ENCODE results near the gene CACNG1. TPM values are rescaled to one million over a fixed set of nuclear protein-coding genes. Genes with fewer than 3 reads are reported as not detected.

The CACNG1 gene
- total and polyA plus RNA-seq, 2 donors (not counting 1 experiment from before 2014, with no cell fraction given): not detected

DNA sequence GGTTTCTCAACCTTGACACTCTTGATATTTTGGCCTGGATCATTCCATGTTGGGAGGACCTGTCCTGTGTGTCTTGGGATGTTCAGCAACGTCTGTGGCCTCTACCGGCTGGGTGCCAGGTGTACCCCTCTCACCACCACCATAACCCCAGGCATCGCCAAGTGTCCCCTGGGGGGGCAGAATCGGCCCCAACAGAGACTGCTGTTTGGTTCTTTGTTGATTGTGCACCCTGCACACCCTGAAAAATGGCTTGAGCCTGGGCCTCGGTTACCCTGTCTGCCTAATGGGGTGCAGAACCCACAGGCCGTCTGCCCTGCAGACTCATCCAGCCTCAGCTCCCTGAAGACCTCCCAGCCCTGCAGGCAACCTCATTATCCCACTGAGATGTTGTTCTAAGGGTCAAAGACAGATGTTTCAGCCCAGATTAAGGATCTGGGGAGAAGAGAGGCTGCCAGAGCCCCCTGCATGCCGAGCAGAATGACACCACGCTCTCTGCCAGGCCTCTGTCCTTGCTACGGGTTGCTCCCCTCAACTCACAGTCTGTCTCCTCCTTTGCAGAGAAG is 9.2 kb downstream of the CACNG1 start:
- H3K9me3 ChIP-seq (ENCODE audit: control insufficient read depth, insufficient read depth, low read depth, low read length): no peaks in the 10 kb centered on the region
- no peaks in the 10 kb centered on the region for H4K20me1 ChIP-seq (ENCODE audit: control insufficient read depth, extremely low read depth, insufficient read depth, low read length)
- TF ChIP-seq, protein P1, sequence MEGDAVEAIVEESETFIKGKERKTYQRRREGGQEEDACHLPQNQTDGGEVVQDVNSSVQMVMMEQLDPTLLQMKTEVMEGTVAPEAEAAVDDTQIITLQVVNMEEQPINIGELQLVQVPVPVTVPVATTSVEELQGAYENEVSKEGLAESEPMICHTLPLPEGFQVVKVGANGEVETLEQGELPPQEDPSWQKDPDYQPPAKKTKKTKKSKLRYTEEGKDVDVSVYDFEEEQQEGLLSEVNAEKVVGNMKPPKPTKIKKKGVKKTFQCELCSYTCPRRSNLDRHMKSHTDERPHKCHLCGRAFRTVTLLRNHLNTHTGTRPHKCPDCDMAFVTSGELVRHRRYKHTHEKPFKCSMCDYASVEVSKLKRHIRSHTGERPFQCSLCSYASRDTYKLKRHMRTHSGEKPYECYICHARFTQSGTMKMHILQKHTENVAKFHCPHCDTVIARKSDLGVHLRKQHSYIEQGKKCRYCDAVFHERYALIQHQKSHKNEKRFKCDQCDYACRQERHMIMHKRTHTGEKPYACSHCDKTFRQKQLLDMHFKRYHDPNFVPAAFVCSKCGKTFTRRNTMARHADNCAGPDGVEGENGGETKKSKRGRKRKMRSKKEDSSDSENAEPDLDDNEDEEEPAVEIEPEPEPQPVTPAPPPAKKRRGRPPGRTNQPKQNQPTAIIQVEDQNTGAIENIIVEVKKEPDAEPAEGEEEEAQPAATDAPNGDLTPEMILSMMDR (conservative IDR thresholded peaks at IDR 0.05 in 1 of 2, IDR thresholded peaks at IDR 0.05 in 1 of 2; ENCODE audit: low read depth in 1 of 2, low read length in 2 of 2): no peak
- TF ChIP-seq EZH2 (IDR thresholded peaks at IDR 0.05; ENCODE audit: low read length, missing control alignments): no peak
- no peak overlapping the region for H3K4me3 ChIP-seq (replicated peaks in 1 of 4; ENCODE audit: control extremely low read depth in 1 of 4, insufficient read depth in 1 of 4, low read depth in 3 of 4, low read length in 4 of 4)
- H3K27me3 ChIP-seq (ENCODE audit: control insufficient read depth, insufficient read depth, low read length): no peaks in the 10 kb centered on the region
- H3K36me3 ChIP-seq (ENCODE audit: control insufficient read depth, insufficient read depth, low read length): no peaks in the 10 kb centered on the region
- DNase-seq (ENCODE audit: low read depth in 2 of 2): no peak
- no peaks in the 10 kb centered on the region for H3K4me1 ChIP-seq (ENCODE audit: control insufficient read depth, extremely low read depth, insufficient read depth, low read length)
- no peak overlapping the region for H2AFZ ChIP-seq (ENCODE audit: low read length)
- no peak overlapping the region for H3K4me2 ChIP-seq (ENCODE audit: extremely low read depth, insufficient read depth, low read length)
- no peaks in the 10 kb centered on the region for H3K79me2 ChIP-seq (ENCODE audit: control insufficient read depth, insufficient read depth, low read length)
- H3K9ac ChIP-seq (ENCODE audit: insufficient read depth, low read length): no peak overlapping the region
- H3K27ac ChIP-seq (ENCODE audit: insufficient read depth, low read length): no peak overlapping the region

DNA sequence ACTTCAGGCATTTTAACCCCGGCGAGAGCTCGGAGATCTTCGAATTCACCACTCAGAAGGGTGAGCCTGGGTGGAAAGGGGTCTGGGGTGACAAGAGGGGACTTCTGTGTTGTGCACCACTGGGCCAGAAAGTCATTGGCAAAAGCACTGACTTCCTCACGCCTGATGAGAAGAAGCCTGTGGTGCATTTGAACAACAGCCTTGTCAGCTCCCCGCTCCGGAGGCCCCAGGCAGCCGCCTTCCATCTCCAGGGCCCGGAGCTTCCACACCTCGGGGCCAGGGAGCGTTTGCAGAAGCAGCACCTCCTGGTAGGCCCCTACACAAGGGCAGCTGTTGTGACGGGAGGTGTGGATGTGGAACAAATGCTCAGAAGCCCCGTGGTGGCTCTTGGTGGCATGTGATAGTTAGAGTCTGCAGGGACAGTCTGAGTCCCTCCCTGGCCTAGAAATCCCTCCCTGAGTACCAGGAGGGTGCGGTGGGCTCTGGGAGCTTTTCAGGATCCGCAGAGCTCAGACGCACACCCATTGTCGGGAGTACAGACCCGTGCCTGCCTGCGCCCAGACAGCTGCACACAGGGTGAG is 9.7 kb downstream of the CACNG1 start:
- no peaks in the 10 kb centered on the region for H3K9me3 ChIP-seq (ENCODE audit: control insufficient read depth, insufficient read depth, low read depth, low read length)
- TF ChIP-seq, protein P1 (conservative IDR thresholded peaks at IDR 0.05 in 1 of 2, IDR thresholded peaks at IDR 0.05 in 1 of 2; ENCODE audit: low read depth in 1 of 2, low read length in 2 of 2): no peak
- no peak for TF ChIP-seq EZH2 (IDR thresholded peaks at IDR 0.05; ENCODE audit: low read length, missing control alignments)
- H3K9ac ChIP-seq (ENCODE audit: insufficient read depth, low read length): no peak overlapping the region
- H4K20me1 ChIP-seq (ENCODE audit: control insufficient read depth, extremely low read depth, insufficient read depth, low read length): no peaks in the 10 kb centered on the region
- H3K4me2 ChIP-seq (ENCODE audit: extremely low read depth, insufficient read depth, low read length): no peak overlapping the region
- DNase-seq (ENCODE audit: low read depth in 2 of 2): no peak
- no peak overlapping the region for H2AFZ ChIP-seq (ENCODE audit: low read length)
- H3K27me3 ChIP-seq (ENCODE audit: control insufficient read depth, insufficient read depth, low read length): no peaks in the 10 kb centered on the region
- H3K4me3 ChIP-seq (replicated peaks in 1 of 4; ENCODE audit: control extremely low read depth in 1 of 4, insufficient read depth in 1 of 4, low read depth in 3 of 4, low read length in 4 of 4): no peak overlapping the region
- H3K36me3 ChIP-seq (ENCODE audit: control insufficient read depth, insufficient read depth, low read length): no peaks in the 10 kb centered on the region
- no peak overlapping the region for H3K27ac ChIP-seq (ENCODE audit: insufficient read depth, low read length)
- no peaks in the 10 kb centered on the region for H3K79me2 ChIP-seq (ENCODE audit: control insufficient read depth, insufficient read depth, low read length)
- no peaks in the 10 kb centered on the region for H3K4me1 ChIP-seq (ENCODE audit: control insufficient read depth, extremely low read depth, insufficient read depth, low read length)

DNA sequence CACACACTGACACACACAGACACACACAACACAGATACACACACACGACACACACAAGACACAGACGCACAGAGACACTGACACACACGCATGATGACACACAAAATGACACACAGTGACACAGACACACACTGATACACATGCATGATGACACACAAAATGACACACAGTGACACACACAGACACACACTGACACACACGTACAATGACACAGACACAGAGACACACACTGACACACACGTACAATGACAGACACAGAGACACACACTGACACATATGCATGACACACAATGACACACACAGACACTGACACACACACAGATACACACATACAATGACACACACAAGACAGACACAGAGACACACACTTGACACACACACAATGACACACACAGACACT is 10.3 kb downstream of the CACNG1 start:
- H3K9ac ChIP-seq (ENCODE audit: insufficient read depth, low read length): no peak overlapping the region
- no peaks in the 10 kb centered on the region for H3K79me2 ChIP-seq (ENCODE audit: control insufficient read depth, insufficient read depth, low read length)
- no peaks in the 10 kb centered on the region for H4K20me1 ChIP-seq (ENCODE audit: control insufficient read depth, extremely low read depth, insufficient read depth, low read length)
- no peak overlapping the region for H3K4me3 ChIP-seq (replicated peaks in 1 of 4; ENCODE audit: control extremely low read depth in 1 of 4, insufficient read depth in 1 of 4, low read depth in 3 of 4, low read length in 4 of 4)
- TF ChIP-seq, protein P1 (conservative IDR thresholded peaks at IDR 0.05 in 1 of 2, IDR thresholded peaks at IDR 0.05 in 1 of 2; ENCODE audit: low read depth in 1 of 2, low read length in 2 of 2): no peak
- no peak for TF ChIP-seq EZH2 (IDR thresholded peaks at IDR 0.05; ENCODE audit: low read length, missing control alignments)
- DNase-seq (ENCODE audit: low read depth in 2 of 2): no peak
- no peaks in the 10 kb centered on the region for H3K27me3 ChIP-seq (ENCODE audit: control insufficient read depth, insufficient read depth, low read length)
- H3K4me2 ChIP-seq (ENCODE audit: extremely low read depth, insufficient read depth, low read length): no peak overlapping the region
- no peaks in the 10 kb centered on the region for H3K4me1 ChIP-seq (ENCODE audit: control insufficient read depth, extremely low read depth, insufficient read depth, low read length)
- H3K27ac ChIP-seq (ENCODE audit: insufficient read depth, low read length): no peak overlapping the region
- no peaks in the 10 kb centered on the region for H3K36me3 ChIP-seq (ENCODE audit: control insufficient read depth, insufficient read depth, low read length)
- no peak overlapping the region for H2AFZ ChIP-seq (ENCODE audit: low read length)
- H3K9me3 ChIP-seq (ENCODE audit: control insufficient read depth, insufficient read depth, low read depth, low read length): no peaks in the 10 kb centered on the region

All from fibroblast of lung (primary cell).